Measurements from ENCODE around the gene BCO2.
"Not testable (repeated sequence)": the region's sequence is repeated elsewhere in the genome, so short reads cannot be mapped to it uniquely, and the experiment has no call there.

BCO2 gene

GRCh38 chr11:112174789-112175598, at the start of gene BCO2:
Gene BCO2, plus strand, starts transcription at chr11:112175512. Its CDS starts 90 bp downstream, at chr11:112175602.
- peak; percentile 63 for DNase-seq

DNA sequence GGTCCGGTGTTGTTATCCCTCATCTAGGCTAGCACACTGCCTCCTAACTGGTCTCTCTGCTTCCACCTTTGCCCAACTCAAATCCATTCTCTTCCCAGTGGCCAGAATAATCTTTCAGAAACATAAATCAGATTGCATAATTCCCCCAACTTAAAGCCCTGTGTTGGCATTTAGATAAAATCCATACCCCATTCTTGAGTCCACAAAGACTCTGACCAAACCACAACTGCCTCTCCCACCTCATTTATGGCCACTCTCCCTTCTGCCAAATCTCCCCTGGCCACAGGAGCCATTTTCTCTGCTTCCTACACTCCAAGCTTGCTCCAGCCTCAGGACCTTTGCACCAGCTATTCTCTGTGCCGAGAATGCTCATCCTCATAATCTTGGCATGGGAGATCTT, 48.3 kb upstream of the BCO2 start:
- DNase-seq = no peak

DNA sequence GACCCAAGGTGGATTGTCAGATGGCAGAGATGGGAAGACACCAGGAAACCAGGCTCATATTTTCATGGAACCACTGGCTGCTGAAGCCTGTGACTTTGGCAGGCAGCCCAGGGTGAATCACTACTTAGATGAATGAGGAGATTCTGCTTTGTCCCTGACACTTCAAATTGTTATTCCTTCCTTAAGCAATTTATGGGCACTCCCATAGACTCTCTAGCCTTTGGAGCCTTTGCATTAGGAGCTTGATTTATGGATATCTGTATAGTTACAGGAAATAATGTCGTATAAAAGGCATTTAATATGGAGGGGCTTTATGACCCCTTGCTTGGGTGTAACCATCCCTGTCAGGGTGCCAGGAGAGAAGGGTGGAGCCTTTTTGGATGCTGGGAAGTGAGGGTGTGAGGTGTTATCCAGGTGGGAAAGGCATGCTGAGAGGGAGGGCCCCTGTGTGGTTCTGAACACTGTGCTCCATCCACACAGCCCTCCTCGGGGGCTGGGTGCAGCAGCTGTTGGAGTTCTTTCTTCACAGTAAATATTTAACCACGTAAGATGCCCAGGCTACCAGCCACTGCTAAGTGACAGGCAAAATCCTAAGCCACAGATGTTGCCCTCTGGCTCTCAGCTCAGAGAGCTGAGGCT, 46.7 kb upstream of the BCO2 start:
- no peak for DNase-seq

GRCh38 chr11:112129656-112130055, 45.7 kb upstream of the BCO2 start:
- DNase-seq = no peak

- no peak for DNase-seq
Observed at GRCh38 chr11:112132737-112133136, 42.6 kb upstream of the BCO2 start.

DNA sequence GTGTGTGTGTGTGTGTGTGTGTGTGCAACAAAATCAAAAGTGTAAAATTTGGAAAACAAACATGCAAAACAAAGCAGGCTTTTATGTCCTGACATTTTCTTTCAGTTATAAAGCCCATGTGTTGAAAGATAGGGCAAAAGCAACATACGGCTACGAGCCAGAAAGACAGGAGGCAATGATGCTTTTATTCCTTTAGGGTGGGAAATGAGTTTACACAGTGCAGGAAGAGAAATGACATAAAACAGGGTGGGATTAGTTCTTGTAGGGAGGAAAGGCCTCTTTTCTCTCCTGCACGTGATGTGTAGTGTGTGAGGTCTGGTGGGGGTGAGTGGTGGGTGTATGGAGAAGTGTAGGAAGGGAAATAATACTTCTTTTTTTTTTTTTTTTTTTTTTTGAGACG, 40.8 kb upstream of the BCO2 start:
- no peak for DNase-seq

- DNase-seq = no peak
Observed at GRCh38 chr11:112143597-112143996, 31.7 kb upstream of the BCO2 start.

- DNase-seq = no peak
Observed at GRCh38 chr11:112150517-112150916, 24.8 kb upstream of the BCO2 start.

GRCh38 chr11:112156153-112156955, 19.0 kb upstream of the BCO2 start:
- no peak for DNase-seq

- no peak for DNase-seq
Observed at GRCh38 chr11:112156956-112157766, 18.2 kb upstream of the BCO2 start.

DNA sequence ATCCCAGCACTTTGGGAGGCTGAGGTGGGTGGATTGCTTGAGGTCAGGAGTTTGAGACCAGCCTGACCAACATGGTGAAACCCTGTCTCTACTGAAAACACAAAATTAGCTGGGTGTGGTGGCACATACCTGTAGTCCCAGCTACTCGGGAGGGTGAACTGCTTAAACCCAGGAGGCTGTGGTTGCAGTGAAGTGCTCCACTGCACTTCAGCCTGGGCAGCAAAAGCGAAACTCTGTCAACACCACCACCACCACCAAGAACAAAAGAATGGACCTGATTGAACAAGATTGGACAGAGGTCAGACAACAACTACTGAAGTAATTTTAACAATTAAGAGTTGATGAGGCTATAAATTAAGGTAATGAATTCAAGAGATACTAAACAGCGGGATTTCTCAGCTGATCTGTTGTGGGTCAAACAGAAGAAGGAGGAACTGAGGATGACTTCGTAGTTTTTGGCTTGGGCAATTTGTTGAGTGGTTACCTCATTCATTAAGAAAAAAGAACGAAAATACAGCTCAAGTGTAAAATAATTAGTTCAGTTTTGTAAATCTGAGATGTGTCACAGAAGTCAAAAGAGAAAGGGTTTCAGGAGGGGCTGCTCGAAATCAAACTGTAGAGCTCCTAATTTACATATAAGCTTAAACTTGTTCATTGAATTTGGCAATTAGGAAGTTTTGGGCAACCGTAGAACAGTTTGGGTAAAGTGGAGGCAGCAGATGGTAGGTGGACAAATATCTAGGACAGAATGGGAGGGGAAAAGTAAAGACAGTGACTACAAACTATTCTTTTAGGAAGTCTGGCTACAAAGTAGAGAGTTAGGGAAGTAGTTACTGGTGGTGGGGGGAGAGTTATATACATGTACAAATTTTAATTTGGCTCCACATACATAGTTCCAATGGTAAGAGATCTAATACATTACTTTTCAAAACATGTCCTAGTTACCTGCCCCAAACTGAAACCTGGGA, 15.9 kb upstream of the BCO2 start:
- no peak for DNase-seq

- DNase-seq = no peak
Observed at GRCh38 chr11:112160091-112160848, 15.0 kb upstream of the BCO2 start.

DNA sequence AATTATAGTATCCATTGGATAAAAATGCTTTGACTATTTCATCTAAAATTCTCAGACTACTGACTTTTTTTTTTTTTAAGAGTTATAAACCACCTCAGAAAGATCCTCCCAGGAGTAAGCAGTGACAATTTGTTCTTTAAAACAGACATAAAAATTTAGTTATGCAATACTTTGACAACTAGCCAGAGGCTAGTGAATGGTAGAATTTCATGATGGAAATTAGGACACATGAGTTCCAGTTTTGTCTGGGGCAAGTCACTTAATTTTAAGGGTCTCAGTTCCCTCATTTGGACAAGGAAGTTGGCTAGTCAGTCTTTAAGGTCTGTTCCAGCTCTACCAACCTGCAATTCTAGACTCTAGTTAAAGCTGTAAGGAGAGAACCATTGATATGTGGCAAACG, 14.3 kb upstream of the BCO2 start:
- DNase-seq = no peak

- DNase-seq = not testable (repeated sequence)
Observed at GRCh38 chr11:112162200-112162599, 13.1 kb upstream of the BCO2 start.

GRCh38 chr11:112162761-112163546, 12.4 kb upstream of the BCO2 start:
- DNase-seq = no peak

GRCh38 chr11:112163875-112164685, 11.2 kb upstream of the BCO2 start, which contains the start of gene IL18:
Gene IL18, minus strand, starts transcription at chr11:112164094. Its CDS starts 9,041 bp downstream, at chr11:112155053.
- no peak for DNase-seq

GRCh38 chr11:112165049-112165448, 10.3 kb upstream of the BCO2 start:
- no peak for DNase-seq

- DNase-seq = no peak
Observed at GRCh38 chr11:112166562-112166961, 8.8 kb upstream of the BCO2 start.

DNA sequence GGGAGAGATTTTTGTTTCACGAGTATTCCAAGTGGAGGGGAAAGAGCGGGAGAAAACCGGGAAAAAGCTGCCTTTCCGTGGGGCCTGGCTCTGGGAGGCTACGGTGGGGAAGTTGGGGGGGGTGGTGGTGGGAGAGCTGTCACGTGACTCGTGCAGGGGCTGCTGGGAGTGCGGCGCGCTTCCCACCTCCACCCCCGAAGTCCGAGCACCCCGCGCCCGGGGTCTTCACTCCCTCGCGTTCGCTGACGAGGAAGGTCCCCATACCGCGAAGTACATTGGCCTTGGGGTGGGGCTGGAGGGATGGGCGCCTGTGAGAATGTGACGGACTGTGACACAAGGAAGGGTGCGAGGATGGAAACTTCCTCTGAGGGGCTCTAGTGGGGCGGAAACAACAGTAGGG, 8.2 kb upstream of the BCO2 start, which contains the start of gene TEX12:
TSS of gene TEX12 (plus strand) at position 228 of the 400 bp plus-strand sequence. CDS start 1,897 bp downstream, outside the sequence.
- DNase-seq = no peak
